Stimulated activated naive CD4-positive, alpha-beta T cell (primary cell): Measurements from ENCODE around the gene TLL1.

Experiments used
- DNase-seq, 6 experiments: peaks; one replicate each; lab custom pipeline; 2025; lab: John Stamatoyannopoulos, UW

Gene TLL1

GRCh38 chr4:165971933-165972332 is 98.9 kb downstream of the TLL1 start:
- no peak for DNase-seq

GRCh38 chr4:165972747-165973146 is 99.7 kb downstream of the TLL1 start:
- no peak for DNase-seq

- DNase-seq, result no peak
Observed at GRCh38 chr4:165982934-165983333, 109.9 kb downstream of the TLL1 start.

GRCh38 chr4:165986956-165987698 is 114.1 kb downstream of the TLL1 start:
- no peak for DNase-seq

- DNase-seq, result no peak
Observed at GRCh38 chr4:165991325-165992180, 118.5 kb downstream of the TLL1 start.

- DNase-seq, result no peak
Observed at GRCh38 chr4:165992283-165992682, 119.2 kb downstream of the TLL1 start.

GRCh38 chr4:165994701-165995100 is 121.7 kb downstream of the TLL1 start:
- DNase-seq, result no peak

- no peak for DNase-seq
Observed at GRCh38 chr4:166003811-166004210, 130.8 kb downstream of the TLL1 start.

- no peak for DNase-seq
Observed at GRCh38 chr4:166006217-166006616, 133.2 kb downstream of the TLL1 start.

GRCh38 chr4:166008510-166008909 is 135.5 kb downstream of the TLL1 start:
- DNase-seq, result no peak

- no peak for DNase-seq
Observed at GRCh38 chr4:166012129-166013030, 139.3 kb downstream of the TLL1 start.

GRCh38 chr4:166014411-166014810 is 141.4 kb downstream of the TLL1 start:
- DNase-seq, result no peak

GRCh38 chr4:166017804-166018203 is 144.8 kb downstream of the TLL1 start:
- DNase-seq, result no peak

- no peak for DNase-seq
Observed at GRCh38 chr4:166019441-166020220, 146.6 kb downstream of the TLL1 start.

- no peak for DNase-seq
Observed at GRCh38 chr4:166021617-166022016, 148.6 kb downstream of the TLL1 start.

GRCh38 chr4:166034965-166035364 is 161.9 kb downstream of the TLL1 start:
- DNase-seq, result no peak

- no peak for DNase-seq
Observed at GRCh38 chr4:166039822-166040221, 166.8 kb downstream of the TLL1 start.

GRCh38 chr4:166042510-166043055 is 169.5 kb downstream of the TLL1 start:
- no peak for DNase-seq

GRCh38 chr4:166043801-166044200 is 170.8 kb downstream of the TLL1 start:
- no peak for DNase-seq

- DNase-seq, result no peak
Observed at GRCh38 chr4:166044871-166045270, 171.8 kb downstream of the TLL1 start.

- no peak for DNase-seq
Observed at GRCh38 chr4:166045457-166045856, 172.4 kb downstream of the TLL1 start.
